Epithelial cell of proximal tubule (primary cell): ENCODE data around the gene STYX. TPM values are rescaled to one million over a fixed set of nuclear protein-coding genes. Genes with fewer than 3 reads are reported as not detected.
"Not testable (repeated sequence)": the region's sequence is repeated elsewhere in the genome, so short reads cannot be mapped to it uniquely, and the experiment has no call there.

ENCODE experiments used
- DNase-seq: peaks from one replicate; pipeline ENCODE4 v3.0.0-alpha.2; 2011; ENCODE audit warnings: low read depth
- H3K4me3 ChIP-seq: 2 replicates; pipeline ENCODE4 v1.5.1; 2011; ENCODE audit warnings: low read depth, mild to moderate bottlenecking, low read length
- CTCF ChIP-seq: conservative IDR thresholded peaks from 2 replicates; pipeline ENCODE4 v1.5.1; 2012; ENCODE audit warnings: low read depth, mild to moderate bottlenecking, low read length
- total RNA-seq: library from RNA; depleted of rRNA; stranded (reverse); fragments of >200 nt; gene quantifications from 2 replicates; pipeline ENCODE4 v1.2.3, GENCODE V29; 2015

Gene STYX
- total RNA-seq, 1 donor from 2014 or later, result 12.2 TPM

GRCh38 chr14:52740751-52741150 lies 10.8 kb downstream of the STYX start:
- H3K4me3 ChIP-seq, result no peak overlapping the region
- no peak for DNase-seq
- no peak for TF ChIP-seq CTCF

- no peak for DNase-seq
- no peak overlapping the region for H3K4me3 ChIP-seq
- no peak for TF ChIP-seq CTCF
Observed at GRCh38 chr14:52741865-52742264, 11.9 kb downstream of the STYX start.

- no peak overlapping the region for H3K4me3 ChIP-seq
- TF ChIP-seq CTCF, result no peak
- no peak for DNase-seq
Observed at GRCh38 chr14:52748647-52749292, 18.8 kb downstream of the STYX start.

- no peak overlapping the region for H3K4me3 ChIP-seq
- TF ChIP-seq CTCF, result no peak
- no peak for DNase-seq
Observed at GRCh38 chr14:52755607-52756316, 25.8 kb downstream of the STYX start.

GRCh38 chr14:52759145-52759544 lies 29.2 kb downstream of the STYX start:
- no peak for TF ChIP-seq CTCF
- no peak overlapping the region for H3K4me3 ChIP-seq
- DNase-seq, result no peak

- not testable (repeated sequence) for H3K4me3 ChIP-seq, DNase-seq
Observed at GRCh38 chr14:52762923-52763322, 33.0 kb downstream of the STYX start.

- H3K4me3 ChIP-seq, result no peak overlapping the region
- no peak for DNase-seq
- TF ChIP-seq CTCF, result no peak
Observed at GRCh38 chr14:52767058-52767833, 37.3 kb downstream of the STYX start.
